ENCODE data around the gene COL4A6. TPM values are rescaled to one million over a fixed set of nuclear protein-coding genes. Genes with fewer than 3 reads are reported as not detected.

COL4A6 gene
- total and polyA plus RNA-seq, 2 experiments from 2014 or later, result 40.1 to 95.2 TPM

- Histone ChIP-seq H3K9me3 (ENCODE audit: low read depth) (no peaks in the 10 kb centered on the region), H3K36me3 (no peaks in the 10 kb centered on the region), H3K4me1 (ENCODE audit: low read depth) (peaks cover 31% of the 10 kb centered on the region), H3K27ac (no peak overlapping the region), H3K4me3 (no peak overlapping the region), H3K27me3 (no peaks in the 10 kb centered on the region)
- TF ChIP-seq, protein P1, sequence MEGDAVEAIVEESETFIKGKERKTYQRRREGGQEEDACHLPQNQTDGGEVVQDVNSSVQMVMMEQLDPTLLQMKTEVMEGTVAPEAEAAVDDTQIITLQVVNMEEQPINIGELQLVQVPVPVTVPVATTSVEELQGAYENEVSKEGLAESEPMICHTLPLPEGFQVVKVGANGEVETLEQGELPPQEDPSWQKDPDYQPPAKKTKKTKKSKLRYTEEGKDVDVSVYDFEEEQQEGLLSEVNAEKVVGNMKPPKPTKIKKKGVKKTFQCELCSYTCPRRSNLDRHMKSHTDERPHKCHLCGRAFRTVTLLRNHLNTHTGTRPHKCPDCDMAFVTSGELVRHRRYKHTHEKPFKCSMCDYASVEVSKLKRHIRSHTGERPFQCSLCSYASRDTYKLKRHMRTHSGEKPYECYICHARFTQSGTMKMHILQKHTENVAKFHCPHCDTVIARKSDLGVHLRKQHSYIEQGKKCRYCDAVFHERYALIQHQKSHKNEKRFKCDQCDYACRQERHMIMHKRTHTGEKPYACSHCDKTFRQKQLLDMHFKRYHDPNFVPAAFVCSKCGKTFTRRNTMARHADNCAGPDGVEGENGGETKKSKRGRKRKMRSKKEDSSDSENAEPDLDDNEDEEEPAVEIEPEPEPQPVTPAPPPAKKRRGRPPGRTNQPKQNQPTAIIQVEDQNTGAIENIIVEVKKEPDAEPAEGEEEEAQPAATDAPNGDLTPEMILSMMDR (IDR thresholded peaks at IDR 0.05; ENCODE audit: low read depth, low read length), result no peak
- DNase-seq (ENCODE audit: low read depth in 1 of 2, low spot score in 1 of 2), result peak in 1 of 2 donors; percentile 5
Observed at GRCh38 chrX:108361316-108361715, 76.9 kb downstream of the COL4A6 start.

DNA sequence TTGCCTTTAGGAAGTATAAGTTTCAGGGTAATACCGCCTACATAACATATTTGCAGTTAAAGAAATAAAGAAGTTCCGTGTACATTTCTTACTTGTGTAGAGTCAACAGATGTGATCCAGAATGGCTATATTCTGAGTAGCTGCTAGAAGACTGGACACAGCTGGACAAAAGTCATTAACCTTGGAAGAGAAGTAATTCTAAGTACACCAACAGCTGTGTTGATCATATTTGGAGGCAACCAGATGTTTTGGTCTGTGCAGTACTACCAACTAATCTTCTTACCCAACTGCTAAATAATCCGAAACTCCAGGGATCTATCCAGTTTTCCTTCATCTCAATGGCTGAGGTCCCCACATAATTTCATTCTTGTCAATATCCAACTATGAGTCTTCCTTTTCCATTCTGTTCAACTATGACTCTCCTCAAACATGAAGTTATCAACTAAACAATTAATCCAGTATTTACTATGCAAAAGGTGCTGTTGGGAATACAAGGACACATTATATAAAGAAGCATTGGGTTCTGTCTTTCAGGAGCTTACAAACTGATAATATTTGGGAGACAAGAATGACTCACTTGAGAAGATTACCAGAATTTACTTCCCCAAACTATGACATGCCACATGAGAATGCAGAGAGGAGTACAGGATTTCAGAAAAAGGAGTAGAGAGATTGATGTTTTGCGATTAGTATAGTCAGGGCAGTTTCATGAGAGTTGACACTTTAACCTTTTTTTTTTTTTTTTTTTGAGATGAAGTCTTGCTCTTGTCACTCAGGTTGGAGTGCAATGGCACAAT is 78.2 kb downstream of the COL4A6 start:
- peak in 1 of 2 donors; percentile 3 for DNase-seq (ENCODE audit: low read depth in 1 of 2, low spot score in 1 of 2)
- no peaks in the 10 kb centered on the region for H3K9me3 ChIP-seq (ENCODE audit: low read depth)
- peaks cover 31% of the 10 kb centered on the region for H3K4me1 ChIP-seq (ENCODE audit: low read depth)
- no peak overlapping the region for H3K4me3 ChIP-seq
- no peak overlapping the region for H3K27ac ChIP-seq
- no peaks in the 10 kb centered on the region for H3K36me3 ChIP-seq
- no peaks in the 10 kb centered on the region for H3K27me3 ChIP-seq
- TF ChIP-seq, protein P1 (IDR thresholded peaks at IDR 0.05; ENCODE audit: low read depth, low read length), result no peak

DNA sequence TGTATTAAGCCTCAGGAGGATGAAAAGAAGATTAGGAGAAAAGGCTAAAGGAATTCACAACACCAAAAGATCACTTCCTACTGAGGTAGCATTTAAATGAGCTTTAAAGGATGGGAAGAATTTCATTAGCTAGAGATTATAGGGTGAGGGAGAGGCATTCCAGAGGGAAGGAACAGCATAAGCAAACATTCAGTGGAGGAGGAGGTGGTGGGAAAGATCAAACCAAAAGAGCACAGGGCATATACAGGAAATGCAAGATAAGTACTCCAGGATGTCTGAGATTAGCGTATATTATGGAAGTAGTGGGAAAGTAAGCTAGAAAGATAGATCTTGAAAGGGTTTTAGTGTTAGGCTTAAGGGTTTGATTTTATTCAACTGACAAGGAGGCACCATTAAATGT is 84.8 kb downstream of the COL4A6 start:
- H3K4me3 ChIP-seq, result no peak overlapping the region
- TF ChIP-seq, protein P1 (IDR thresholded peaks at IDR 0.05; ENCODE audit: low read depth, low read length), result no peak
- no peak for DNase-seq (ENCODE audit: low read depth in 1 of 2, low spot score in 1 of 2)

DNA sequence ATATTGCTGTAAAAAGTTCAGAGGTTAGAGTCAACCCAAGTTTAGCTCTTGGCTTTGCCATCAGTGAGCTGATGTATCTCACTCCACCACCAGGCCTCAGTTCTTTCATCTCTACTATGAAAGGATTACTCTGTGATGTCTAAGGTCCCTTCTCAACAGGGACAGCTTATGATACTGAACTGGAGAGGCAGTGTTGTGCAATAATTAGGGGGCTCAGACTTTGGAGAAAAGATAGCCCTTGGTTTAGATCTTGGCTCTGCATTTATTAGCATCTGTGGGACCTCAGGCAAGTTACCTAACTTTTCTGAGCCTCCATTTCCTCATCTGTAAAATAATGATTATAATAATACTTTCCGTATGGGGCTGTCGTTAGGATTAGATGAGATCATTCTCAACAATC is 89.0 kb downstream of the COL4A6 start:
- TF ChIP-seq, protein P1 (IDR thresholded peaks at IDR 0.05; ENCODE audit: low read depth, low read length), result no peak
- Histone ChIP-seq H3K4me1 (ENCODE audit: low read depth) (peaks cover 13% of the 10 kb centered on the region), H3K27me3 (no peaks in the 10 kb centered on the region), H3K36me3 (no peaks in the 10 kb centered on the region), H3K9me3 (ENCODE audit: low read depth) (no peaks in the 10 kb centered on the region), H3K27ac (no peak overlapping the region), H3K4me3 (no peak overlapping the region)
- no peak for DNase-seq (ENCODE audit: low read depth in 1 of 2, low spot score in 1 of 2)

More for the DNA sequence above, 84.8 kb downstream of the COL4A6 start:
- H3K9me3 ChIP-seq (ENCODE audit: low read depth), result no peaks in the 10 kb centered on the region
- H3K27me3 ChIP-seq, result no peaks in the 10 kb centered on the region
- H3K27ac ChIP-seq, result no peak overlapping the region
- no peaks in the 10 kb centered on the region for H3K36me3 ChIP-seq
- H3K4me1 ChIP-seq (ENCODE audit: low read depth), result peaks cover 28% of the 10 kb centered on the region

- H3K27me3 ChIP-seq, result no peaks in the 10 kb centered on the region
- H3K36me3 ChIP-seq, result no peaks in the 10 kb centered on the region
- peaks cover 13% of the 10 kb centered on the region for H3K4me1 ChIP-seq (ENCODE audit: low read depth)
- H3K27ac ChIP-seq, result no peak overlapping the region
- TF ChIP-seq, protein P1 (IDR thresholded peaks at IDR 0.05; ENCODE audit: low read depth, low read length), result no peak
- no peak overlapping the region for H3K4me3 ChIP-seq
- DNase-seq (ENCODE audit: low read depth in 1 of 2, low spot score in 1 of 2), result no peak
- H3K9me3 ChIP-seq (ENCODE audit: low read depth), result no peaks in the 10 kb centered on the region
Observed at GRCh38 chrX:108348525-108348924, 89.7 kb downstream of the COL4A6 start.
